ENCODE data around the gene NLE1.
"Not testable (repeated sequence)": the region's sequence is repeated elsewhere in the genome, so short reads cannot be mapped to it uniquely, and the experiment has no call there.

The NLE1 gene

GRCh38 chr17:35127751-35128514 lies 14.2 kb downstream of the NLE1 start:
- no peak for DNase-seq (ENCODE audit: low spot score)

- peak; percentile 19 for DNase-seq (ENCODE audit: low spot score)
These were observed 20.8 kb downstream of the NLE1 start, which contains the start of gene FNDC8 for GRCh38 chr17:35121315-35121714. FNDC8 (plus strand) TSS chr17:35121615; CDS start chr17:35121694, 79 bp downstream.

GRCh38 chr17:35119370-35120165 lies 22.5 kb downstream of the NLE1 start, which contains the start of gene RAD51D:
RAD51D (minus strand) TSS chr17:35119860; CDS start chr17:35119613, 247 bp downstream.
- peak; percentile 99 for DNase-seq (ENCODE audit: low spot score)

- peak; percentile 46 for DNase-seq (ENCODE audit: low spot score)
These were observed 24.1 kb downstream of the NLE1 start for GRCh38 chr17:35117984-35118383.

DNA sequence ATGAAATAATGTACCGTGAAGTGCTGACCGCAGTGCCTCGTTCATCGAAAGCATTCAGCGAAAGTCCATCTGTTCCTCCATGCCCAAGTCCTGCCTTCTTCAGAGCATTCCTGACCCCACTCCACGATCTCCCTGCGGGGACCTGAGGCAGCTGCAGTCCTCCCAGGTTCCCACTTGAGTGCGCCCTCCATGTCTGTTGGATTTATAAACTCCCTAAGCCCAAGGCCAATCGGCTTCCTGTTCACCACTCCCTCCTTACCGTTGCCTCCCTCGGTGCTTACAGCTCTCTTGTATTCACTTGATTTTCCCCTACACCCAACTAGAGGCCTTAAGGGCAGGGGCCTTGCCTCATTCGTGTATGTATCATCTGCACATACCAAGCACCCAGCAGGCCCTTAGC lies 25.3 kb downstream of the NLE1 start:
- peak; percentile 28 for DNase-seq (ENCODE audit: low spot score)

- DNase-seq (ENCODE audit: low spot score) = not testable (repeated sequence)
These were observed 31.3 kb downstream of the NLE1 start for GRCh38 chr17:35110791-35111190.

- no peak for DNase-seq (ENCODE audit: low spot score)
These were observed 37.2 kb downstream of the NLE1 start for GRCh38 chr17:35104844-35105450.

GRCh38 chr17:35103271-35103670 lies 38.8 kb downstream of the NLE1 start:
- no peak for DNase-seq (ENCODE audit: low spot score)

- no peak for DNase-seq (ENCODE audit: low spot score)
These were observed 40.4 kb downstream of the NLE1 start for GRCh38 chr17:35101725-35102124.

DNA sequence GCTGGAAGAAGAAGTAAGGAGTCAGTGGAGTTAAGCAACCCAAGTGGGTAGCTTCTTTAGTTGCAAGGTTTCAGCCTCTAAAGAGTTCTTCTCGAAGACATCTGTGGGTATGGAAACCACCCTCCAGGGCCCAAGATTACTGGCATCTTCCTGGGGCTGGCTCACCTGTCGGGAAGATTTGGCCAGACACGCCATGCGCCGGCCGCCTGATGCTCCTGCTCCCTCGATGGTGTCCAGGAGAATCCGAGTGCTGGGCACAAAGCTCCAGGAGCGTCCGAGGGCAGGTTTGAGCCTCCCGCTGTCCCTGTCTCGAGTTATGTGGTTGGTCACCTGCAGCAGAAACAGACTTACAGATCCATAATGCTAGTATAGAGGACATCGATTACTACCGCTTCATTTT lies 41.1 kb downstream of the NLE1 start:
- no peak for DNase-seq (ENCODE audit: low spot score)

GRCh38 chr17:35099908-35100307 lies 42.2 kb downstream of the NLE1 start:
- no peak for DNase-seq (ENCODE audit: low spot score)

- DNase-seq (ENCODE audit: low spot score) = no peak
These were observed 44.3 kb downstream of the NLE1 start for GRCh38 chr17:35097776-35098175.

- DNase-seq (ENCODE audit: low spot score) = no peak
These were observed 46.4 kb downstream of the NLE1 start for GRCh38 chr17:35095741-35096140.

- DNase-seq (ENCODE audit: low spot score) = no peak
These were observed 47.2 kb downstream of the NLE1 start for GRCh38 chr17:35094902-35095301.

DNA sequence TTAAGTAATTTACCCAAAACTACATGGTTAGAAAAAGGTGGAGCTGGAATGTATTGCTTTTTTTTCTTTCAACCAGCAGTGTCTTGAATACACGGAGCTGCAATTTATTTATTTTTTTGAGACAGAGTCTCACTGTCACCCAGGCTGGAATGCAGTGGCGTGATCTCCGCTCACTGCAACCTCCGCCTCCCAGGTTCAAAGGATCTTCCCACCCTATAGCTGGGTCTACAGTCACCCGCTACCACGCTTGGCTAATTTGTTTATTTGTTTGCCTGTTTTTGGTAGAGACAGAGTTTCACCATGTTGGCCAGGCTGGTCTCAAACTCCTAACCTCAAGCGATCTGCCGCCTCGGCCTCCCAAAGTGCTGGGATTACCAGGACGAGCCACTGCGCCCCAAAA lies 51.4 kb downstream of the NLE1 start:
- DNase-seq (ENCODE audit: low spot score) = not testable (repeated sequence)

- no peak for DNase-seq (ENCODE audit: low spot score)
These were observed 52.4 kb downstream of the NLE1 start for GRCh38 chr17:35089586-35090296.

GRCh38 chr17:35088881-35089585 lies 53.1 kb downstream of the NLE1 start:
- peak; percentile 99 for DNase-seq (ENCODE audit: low spot score)

GRCh38 chr17:35088356-35088880 lies 53.7 kb downstream of the NLE1 start:
- peak; percentile 43 for DNase-seq (ENCODE audit: low spot score)

- DNase-seq (ENCODE audit: low spot score) = no peak
These were observed 54.3 kb downstream of the NLE1 start for GRCh38 chr17:35087731-35088355.

DNA sequence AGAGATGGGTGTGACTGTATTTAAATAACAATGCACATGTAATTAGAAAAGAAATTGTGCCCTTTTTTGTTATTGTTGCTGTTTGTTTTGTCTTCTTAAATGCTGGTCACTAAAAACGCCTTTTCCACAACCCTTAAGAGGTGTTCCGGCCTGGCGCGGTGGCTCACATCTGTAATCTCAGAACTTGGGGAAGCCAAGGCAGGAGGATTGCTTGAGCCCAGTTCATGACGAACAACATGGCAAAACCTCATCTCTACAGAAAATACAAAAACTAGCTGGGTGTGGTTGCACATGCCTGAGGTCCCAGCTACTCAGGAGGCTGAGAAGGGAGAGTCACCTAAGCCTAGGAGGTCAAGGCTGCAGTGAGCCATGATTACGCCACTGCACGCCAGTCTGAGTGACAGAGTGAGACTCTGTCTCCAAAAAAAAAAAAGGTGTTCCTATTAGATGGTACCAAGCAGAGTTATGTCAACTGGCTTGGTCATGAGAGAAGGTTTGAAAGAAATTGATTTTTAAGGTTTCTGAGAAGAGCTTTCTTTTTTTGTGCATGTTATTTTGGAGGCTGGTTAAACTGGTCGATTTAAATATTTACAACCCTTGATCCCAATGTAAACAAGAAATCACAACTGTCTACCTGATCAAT lies 55.1 kb downstream of the NLE1 start:
- DNase-seq (ENCODE audit: low spot score) = no peak
